Stimulated activated naive CD8-positive, alpha-beta T cell treated with anti-CD3 and anti-CD28 coated beads, Interleukin-15, Interleukin-2, amounts not matched to agents 100 ng/mL and 50 ng/mL, for 24 hours (primary cell): Measurements from ENCODE around the gene TMEM259.
"Not testable (repeated sequence)": the region's sequence is repeated elsewhere in the genome, so short reads cannot be mapped to it uniquely, and the experiment has no call there.

Source experiments
- H3K27ac Mint-ChIP-seq: one replicate; pipeline ENCODE4 v1.8.0; 2021; ENCODE audit warnings: mild to moderate bottlenecking, mixed read lengths
- H3K27me3 Mint-ChIP-seq: one replicate; pipeline ENCODE4 v1.8.0; 2021; ENCODE audit warnings: mixed read lengths
- H3K36me3 Mint-ChIP-seq: one replicate; pipeline ENCODE4 v1.8.0; 2021; ENCODE audit warnings: low read depth, mixed read lengths
- H3K4me1 Mint-ChIP-seq: one replicate; pipeline ENCODE4 v1.8.0; 2021; ENCODE audit warnings: low read depth, mixed read lengths
- H3K4me3 Mint-ChIP-seq: one replicate; pipeline ENCODE4 v1.8.0; 2021; ENCODE audit warnings: mild to moderate bottlenecking, mixed read lengths
- H3K9me3 Mint-ChIP-seq: one replicate; pipeline ENCODE4 v1.8.0; 2021; ENCODE audit warnings: mixed read lengths

The TMEM259 gene

DNA sequence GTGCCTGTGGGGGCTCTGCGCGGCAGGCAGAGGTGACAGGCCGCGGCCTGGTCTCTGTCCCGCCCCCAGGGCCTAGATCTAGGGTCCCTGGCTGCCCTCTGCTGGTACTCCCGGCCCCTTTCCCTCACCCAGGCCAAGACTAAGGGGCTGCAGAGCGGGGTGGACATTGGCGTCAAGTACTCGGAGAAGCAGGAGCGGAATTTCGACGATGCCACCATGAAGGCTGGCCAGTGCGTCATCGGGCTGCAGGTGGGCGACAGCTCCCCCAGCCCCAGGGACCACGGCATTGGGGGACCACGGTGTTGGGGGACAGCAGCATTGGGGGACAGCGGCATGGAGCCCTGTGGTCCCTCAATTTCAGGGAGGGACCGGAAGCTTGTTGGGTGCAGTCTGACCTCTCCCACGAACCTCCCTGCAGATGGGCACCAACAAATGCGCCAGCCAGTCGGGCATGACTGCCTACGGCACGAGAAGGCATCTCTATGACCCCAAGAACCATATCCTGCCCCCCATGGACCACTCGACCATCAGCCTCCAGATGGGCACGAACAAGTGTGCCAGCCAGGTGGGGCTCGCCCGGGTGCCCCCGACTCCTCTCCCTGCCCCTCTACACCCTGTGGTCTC, 15.2 kb upstream of the TMEM259 start:
- Mint-ChIP-seq H3K27me3 (no peaks in the 10 kb centered on the region), H3K27ac (no peak overlapping the region), H3K4me3 (no peak overlapping the region), H3K9me3 (no peaks in the 10 kb centered on the region), H3K36me3 (peaks cover 28% of the 10 kb centered on the region), H3K4me1 (peaks cover 45% of the 10 kb centered on the region)

DNA sequence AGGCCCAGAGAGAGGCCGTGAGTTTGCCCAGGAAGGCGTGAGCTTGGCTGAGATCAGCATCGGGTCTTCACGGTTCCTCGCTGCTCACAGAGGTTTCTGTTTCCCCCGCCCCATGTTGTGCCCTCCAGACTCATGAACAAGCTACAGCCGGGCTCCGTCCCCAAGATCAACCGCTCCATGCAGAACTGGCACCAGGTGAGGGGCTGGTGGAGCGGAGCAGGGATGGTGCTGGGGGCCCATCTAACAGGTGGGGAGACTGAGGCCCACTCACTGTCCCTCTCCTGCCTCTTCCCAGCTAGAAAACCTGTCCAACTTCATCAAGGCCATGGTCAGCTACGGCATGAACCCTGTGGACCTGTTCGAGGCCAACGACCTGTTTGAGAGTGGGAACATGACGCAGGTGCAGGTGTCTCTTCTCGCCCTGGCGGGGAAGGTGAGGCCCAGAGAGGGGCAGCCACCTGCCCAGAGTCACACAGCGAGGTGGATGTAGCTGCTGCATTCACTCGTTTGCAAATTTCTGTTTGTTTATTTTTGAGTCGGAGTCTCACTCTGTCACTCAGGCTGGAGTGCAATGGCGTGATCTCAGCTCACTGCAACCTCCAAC, 11.4 kb upstream of the TMEM259 start:
- peaks cover 21% of the 10 kb centered on the region for H3K36me3 Mint-ChIP-seq
- H3K27me3 Mint-ChIP-seq, result no peaks in the 10 kb centered on the region
- no peak overlapping the region for H3K4me3 Mint-ChIP-seq
- no peaks in the 10 kb centered on the region for H3K9me3 Mint-ChIP-seq
- H3K27ac Mint-ChIP-seq, result no peak overlapping the region
- peaks cover 24% of the 10 kb centered on the region for H3K4me1 Mint-ChIP-seq

DNA sequence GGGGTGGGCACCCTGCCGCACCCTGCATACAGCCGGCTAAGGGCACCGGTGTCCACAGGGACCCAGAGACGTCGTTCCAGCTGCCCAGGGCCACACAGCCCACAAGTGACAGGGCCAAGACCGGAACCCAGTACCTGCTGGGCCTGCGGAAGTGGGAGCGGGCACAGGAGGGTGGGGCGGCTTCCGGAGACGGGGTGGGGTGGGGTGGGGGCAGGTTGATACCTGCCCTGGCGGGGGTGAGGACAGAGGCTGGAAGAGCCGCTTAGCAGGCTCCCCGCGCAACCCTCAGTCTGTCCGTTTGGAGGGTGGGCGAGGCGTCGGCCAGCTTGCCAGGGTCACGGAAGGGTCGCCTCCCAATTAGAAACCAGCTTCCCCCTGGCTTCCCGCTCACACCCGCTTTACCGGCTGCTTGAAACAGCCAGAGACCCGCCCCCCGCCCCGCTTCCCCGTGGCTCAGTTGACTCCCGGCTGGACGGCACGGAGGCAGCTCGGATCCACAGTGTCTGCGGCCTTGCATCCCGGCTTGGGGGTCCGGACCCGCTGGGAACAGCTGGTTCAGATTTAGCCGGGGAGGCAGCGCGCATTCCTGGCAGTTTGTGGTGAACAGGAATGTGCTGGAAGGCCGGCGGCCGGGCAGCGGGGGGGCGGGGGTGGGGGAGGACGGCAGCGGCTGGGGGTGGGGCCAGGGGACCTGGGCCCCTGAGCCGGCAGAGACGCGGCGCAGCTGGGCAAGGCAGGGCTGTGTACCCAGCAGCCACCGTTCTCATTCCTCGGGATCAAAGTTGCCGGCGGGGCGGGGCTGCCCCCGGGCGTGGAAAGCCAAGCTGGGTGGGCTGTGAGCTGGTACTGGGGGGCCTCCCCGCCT, 7.4 kb upstream of the TMEM259 start:
- Mint-ChIP-seq H3K4me3 (peak overlapping the region; percentile 88), H3K36me3 (peaks cover 10% of the 10 kb centered on the region), H3K4me1 (peaks cover 30% of the 10 kb centered on the region), H3K9me3 (no peaks in the 10 kb centered on the region), H3K27ac (no peak overlapping the region), H3K27me3 (no peaks in the 10 kb centered on the region)

DNA sequence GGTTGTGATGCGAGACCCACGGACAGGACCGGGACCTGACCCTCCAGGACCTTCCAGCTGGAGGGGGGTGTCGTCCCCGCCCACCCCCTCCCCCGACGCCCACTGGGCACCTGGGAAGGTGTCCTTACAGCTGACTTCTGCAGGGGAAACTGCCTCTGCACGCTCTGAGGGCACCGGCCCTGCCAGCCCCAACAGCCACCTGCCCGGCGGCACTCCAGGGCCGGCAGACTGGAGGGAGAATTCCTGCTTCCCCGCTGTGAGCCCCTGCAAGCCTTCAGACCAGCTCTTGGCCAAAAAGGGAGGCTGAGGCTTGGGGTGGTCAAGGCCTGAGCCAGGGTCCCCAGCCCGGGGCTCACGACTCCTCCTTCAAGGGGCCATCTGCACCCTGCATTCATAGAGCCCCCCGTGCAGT, 6.7 kb upstream of the TMEM259 start:
- Mint-ChIP-seq H3K27me3 (no peaks in the 10 kb centered on the region), H3K36me3 (peaks cover 4% of the 10 kb centered on the region), H3K27ac (no peak overlapping the region), H3K4me1 (peaks cover 29% of the 10 kb centered on the region), H3K4me3 (peak overlapping the region; percentile 88), H3K9me3 (no peaks in the 10 kb centered on the region)

DNA sequence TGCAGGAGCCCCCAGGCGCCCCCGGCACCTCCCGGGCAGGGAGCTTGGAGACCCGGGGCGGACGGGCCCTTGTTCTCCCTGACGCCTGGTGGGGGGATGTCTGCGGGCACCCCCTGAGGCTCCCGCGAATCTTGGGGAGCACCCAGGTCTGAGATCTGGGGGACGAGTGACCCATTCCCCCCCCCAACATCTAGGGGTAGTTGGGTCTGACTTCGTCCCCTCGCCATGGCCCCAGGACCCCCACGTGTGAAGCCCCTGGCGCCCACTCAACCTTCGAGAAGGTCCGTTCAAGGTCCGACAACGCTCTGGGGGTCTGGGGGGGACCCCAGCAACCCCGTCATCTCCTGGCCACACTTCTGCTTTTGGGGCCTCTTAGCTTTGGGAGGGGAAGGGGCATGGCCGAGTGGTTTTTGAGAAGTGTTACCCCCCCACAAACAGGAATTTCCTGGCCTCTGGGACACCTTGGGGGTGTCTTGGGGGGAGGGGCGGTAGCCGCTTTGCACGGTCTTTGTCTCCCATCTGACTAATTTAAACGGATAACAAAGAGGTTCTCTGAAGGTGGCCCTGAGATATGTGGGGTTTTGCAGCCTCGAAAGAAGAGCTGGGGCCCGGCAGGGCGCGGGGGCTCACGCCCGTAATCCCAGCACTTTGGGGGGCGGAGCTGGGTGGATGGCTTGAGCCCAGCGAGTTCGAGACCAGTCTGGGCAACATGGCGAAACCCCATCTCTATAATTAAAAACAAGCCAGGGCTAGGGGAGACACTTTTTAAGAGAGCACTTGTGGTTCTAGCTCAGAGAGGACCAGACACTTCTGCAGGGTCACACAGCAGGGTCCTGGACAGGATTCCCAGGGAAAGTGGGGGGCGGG, 6.1 kb upstream of the TMEM259 start:
- H3K9me3 Mint-ChIP-seq, result no peaks in the 10 kb centered on the region
- H3K36me3 Mint-ChIP-seq, result peaks cover 4% of the 10 kb centered on the region
- peak overlapping the region; percentile 75 for H3K27ac Mint-ChIP-seq
- peak overlapping the region; percentile 88 for H3K4me3 Mint-ChIP-seq
- H3K27me3 Mint-ChIP-seq, result no peaks in the 10 kb centered on the region
- H3K4me1 Mint-ChIP-seq, result peaks cover 29% of the 10 kb centered on the region

DNA sequence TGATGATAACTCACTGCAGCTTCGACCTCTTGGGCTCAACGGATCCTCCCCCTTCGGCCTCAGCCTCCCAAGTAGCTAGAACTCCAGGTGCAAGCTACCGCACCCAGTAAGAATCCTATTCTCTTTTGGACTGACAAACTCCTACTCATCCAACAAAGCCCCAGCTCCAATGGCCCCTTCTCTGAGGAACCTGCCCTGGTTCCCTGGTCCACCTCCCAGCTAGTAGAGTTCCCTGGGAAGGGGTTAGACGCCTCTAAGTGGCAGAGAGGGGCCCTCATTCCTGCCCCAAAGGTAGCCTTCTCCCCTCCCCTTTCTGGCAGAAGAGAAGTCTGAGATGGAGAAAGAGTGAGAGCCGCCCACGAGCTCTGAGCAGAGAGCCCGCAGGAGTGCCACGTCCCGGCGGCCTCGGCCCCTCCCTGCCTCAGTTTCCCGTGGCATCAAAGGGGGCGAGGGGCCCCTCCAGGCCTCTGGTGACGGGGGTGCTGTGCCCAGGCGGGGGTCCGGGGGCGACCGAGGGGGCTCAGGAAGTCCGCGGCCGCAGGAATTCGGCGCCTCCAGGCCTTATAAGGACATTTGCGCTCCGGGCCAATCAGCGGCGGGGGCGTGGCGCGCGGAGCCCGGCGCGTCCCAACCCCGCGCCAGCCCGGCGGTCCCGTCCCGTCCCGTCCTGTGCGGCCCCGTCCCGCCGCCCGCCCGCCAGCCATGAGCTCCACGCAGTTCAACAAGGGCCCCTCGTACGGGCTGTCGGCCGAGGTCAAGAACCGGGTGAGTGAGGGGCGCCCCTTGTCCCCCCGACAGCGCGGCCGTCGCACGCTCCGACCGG, 5.2 kb upstream of the TMEM259 start, which contains the start of gene CNN2:
Gene CNN2, plus strand, starts transcription at position 649 of the 823 bp plus-strand sequence. Its CDS starts 54 bp downstream, at position 703.
- peak within 1 kb of the TSS; percentile 88 for H3K4me3 Mint-ChIP-seq
- H3K9me3 Mint-ChIP-seq, result no peaks in the 10 kb centered on the region
- peaks cover 4% of the 10 kb centered on the region for H3K36me3 Mint-ChIP-seq
- peaks cover 35% of the 10 kb centered on the region for H3K4me1 Mint-ChIP-seq
- peak within 1 kb of the TSS; percentile 75 for H3K27ac Mint-ChIP-seq
- H3K27me3 Mint-ChIP-seq, result no peaks in the 10 kb centered on the region

DNA sequence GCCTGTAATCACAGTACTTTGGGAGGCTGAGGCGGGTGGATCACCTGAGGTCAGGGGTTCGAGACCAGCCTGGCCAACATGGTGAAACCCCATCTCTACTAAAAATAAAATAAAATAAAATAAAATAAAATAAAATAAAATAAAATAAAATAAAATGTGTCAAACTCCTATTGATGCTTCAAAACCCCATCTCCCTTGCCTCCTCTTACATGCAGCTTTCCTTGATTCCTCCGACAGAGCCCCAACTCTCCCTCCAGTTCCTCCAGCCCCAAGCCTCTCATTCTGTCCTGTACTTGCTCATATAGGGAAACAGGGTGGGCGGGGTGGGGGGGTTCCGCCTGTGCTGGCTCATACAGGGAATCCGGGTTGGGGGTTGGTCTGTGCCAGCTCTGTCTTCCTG, 4.2 kb upstream of the TMEM259 start:
- H3K27me3 Mint-ChIP-seq, H3K36me3 Mint-ChIP-seq, H3K9me3 Mint-ChIP-seq, H3K27ac Mint-ChIP-seq: not testable (repeated sequence)
- peak overlapping the region; percentile 43 for H3K4me3 Mint-ChIP-seq
- peaks cover 28% of the 10 kb centered on the region for H3K4me1 Mint-ChIP-seq

DNA sequence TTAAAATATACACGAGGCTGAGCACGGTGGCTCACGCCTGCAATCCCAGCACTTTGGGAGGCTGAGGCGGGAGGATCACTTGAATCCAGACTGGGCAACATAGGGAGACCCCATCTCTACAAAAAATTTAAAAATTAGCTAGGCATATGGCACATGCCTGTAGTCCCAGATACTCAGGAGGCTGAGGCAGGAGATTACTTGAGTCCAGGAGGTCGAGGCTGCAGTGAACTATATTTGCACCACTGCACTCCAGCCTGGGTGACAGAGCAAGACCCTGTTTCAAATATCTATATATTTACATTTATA, 2.9 kb upstream of the TMEM259 start:
- H3K36me3 Mint-ChIP-seq, H3K4me3 Mint-ChIP-seq, H3K9me3 Mint-ChIP-seq, H3K27ac Mint-ChIP-seq, H3K27me3 Mint-ChIP-seq: not testable (repeated sequence)
- peaks cover 27% of the 10 kb centered on the region for H3K4me1 Mint-ChIP-seq

DNA sequence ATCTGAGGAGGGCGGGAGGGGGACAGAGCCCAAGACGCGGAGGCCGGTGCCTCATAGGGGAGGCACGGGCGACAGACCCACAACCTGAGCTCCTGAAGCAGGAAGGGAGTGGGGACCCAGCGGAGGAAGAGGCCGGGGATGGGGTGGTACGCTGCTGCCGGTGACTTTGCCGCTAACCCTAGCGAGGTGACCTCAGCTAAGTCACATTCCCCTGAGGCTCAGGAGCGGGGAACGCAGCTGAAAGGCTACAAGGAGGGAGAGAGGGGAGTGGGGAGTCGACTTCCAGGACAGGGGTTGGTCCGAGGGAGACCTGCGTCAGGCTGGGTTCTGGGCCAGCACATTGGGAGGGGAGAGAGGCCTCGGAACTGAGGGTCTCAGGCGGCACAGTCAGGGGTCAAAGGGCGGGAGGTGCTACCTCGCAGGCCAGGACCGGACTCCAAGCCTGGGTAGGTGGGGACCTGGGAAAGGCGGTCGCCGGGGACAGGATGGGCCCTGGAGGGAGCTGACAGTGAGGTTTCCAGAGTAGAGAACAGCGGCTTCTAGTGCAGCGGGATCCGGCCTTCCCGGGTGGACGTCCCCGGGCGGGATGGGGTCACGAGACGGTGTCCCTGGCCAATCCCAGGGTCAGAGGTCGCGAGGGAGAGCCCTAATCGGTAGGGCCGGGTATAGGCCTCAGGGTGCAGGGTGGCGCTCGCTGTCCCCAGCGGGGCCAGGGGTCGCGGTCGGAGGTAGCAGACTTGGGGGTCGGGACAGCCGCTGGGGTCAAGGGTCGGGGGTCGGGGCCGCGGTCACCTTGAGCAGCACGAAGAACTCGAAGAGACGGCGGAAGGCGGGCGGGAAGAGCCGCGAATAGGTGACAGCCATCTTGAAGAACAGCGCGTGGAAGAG, 699 bp downstream of the TMEM259 start:
- Mint-ChIP-seq H3K4me1 (peaks cover 43% of the 10 kb centered on the region), H3K27ac (peak overlapping the region; percentile 90), H3K9me3 (no peaks in the 10 kb centered on the region), H3K27me3 (no peaks in the 10 kb centered on the region), H3K36me3 (peaks cover 7% of the 10 kb centered on the region), H3K4me3 (peak overlapping the region; percentile 93)

DNA sequence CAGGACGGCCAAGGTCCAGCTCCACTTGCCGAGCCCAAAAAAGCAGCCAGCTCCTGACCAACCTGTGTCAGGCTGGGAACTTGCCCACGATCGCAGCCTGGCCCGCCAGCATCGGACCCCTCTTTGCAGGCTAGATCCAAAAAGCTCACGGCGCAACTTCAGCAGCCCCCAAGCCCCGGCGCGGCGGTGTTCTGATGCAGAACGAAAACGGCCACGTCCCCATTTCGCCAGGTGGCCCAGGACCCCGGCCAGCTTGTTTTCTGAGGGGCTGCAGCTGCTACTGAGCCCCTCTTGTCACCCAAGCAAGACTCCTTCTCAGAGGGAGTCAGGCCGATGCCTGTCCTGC, 1.3 kb downstream of the TMEM259 start:
- Mint-ChIP-seq H3K36me3 (peaks cover 7% of the 10 kb centered on the region), H3K4me3 (peak overlapping the region; percentile 93), H3K27ac (peak overlapping the region; percentile 90), H3K4me1 (peaks cover 40% of the 10 kb centered on the region), H3K9me3 (no peaks in the 10 kb centered on the region), H3K27me3 (no peaks in the 10 kb centered on the region)

DNA sequence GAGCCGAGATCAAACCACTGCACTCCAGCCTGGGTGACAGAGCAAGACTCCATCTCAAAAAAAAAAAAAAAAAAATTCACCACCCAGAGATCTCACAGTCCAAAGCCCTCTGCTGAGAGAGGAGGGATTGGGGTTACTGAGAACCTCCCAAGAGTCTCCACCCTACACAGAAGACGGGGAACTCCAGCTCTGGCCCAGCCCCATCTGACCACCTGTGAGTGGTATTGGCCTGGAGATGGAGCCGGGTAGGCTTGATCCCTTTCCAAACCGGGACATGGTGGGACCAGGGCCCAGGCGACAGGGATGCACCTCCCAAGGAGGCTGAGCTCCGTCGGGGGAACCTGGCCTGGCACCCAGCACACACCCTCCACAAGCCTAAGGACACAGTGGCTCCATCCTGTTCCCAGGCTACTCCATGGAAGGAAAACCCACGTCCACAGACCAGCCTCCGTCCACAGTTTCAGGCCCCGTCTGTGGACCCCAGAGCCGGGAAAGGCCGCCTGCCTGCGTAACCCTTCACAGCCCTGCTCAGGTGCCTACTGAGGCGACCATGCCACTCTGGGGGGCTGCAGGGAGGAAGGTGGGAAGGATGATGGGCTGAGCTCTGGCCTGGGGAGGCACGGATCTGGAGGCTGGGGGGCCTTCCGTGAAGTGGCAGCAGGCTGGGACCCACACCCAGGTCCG, 1.8 kb downstream of the TMEM259 start:
- peak overlapping the region; percentile 67 for H3K27ac Mint-ChIP-seq
- H3K4me1 Mint-ChIP-seq, result peaks cover 40% of the 10 kb centered on the region
- H3K36me3 Mint-ChIP-seq, result peaks cover 7% of the 10 kb centered on the region
- peak overlapping the region; percentile 93 for H3K4me3 Mint-ChIP-seq
- no peaks in the 10 kb centered on the region for H3K9me3 Mint-ChIP-seq
- no peaks in the 10 kb centered on the region for H3K27me3 Mint-ChIP-seq

DNA sequence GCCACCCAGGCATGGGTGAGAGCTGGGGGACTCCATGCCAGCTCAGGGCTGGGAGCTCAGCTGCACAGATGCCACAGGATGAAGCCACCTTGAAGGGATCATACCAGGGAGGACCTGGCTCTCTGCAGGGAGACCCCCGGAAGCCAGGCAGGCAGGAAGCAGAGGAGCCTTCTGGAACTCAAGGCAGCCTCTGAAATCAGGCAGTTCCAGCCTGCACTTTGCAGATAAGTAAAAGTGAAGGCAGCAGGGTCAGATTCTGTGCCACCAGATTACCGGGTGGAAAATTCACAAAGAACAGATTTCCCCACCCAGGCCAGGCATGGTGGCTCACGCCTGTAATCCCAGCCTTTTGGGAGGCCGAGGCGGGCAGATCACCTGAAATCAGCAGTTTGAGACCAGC, 2.5 kb downstream of the TMEM259 start:
- Mint-ChIP-seq H3K4me3 (peak overlapping the region; percentile 93), H3K27ac (no peak overlapping the region), H3K9me3 (no peaks in the 10 kb centered on the region), H3K36me3 (peaks cover 7% of the 10 kb centered on the region), H3K27me3 (no peaks in the 10 kb centered on the region), H3K4me1 (peaks cover 40% of the 10 kb centered on the region)

DNA sequence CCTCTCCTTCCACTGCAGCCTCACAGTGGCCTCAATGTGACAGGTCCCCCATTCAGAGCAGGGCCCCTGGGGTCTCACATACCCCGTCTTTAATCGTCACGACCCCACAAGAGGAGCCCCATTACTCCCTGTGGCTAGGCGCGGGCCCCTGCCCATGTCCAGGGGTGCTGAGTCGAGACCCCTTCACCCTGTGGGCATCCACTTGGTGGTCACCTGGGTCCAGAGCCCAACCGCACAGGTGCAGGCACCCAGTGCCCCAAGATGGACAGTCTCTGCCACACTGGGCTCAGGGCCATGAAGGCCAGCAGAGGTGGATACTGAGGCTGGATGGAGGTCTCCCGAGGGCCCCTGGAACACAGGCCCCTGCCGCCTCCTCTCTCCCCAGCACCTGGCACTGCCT, 3.0 kb downstream of the TMEM259 start:
- H3K27me3 Mint-ChIP-seq, result no peaks in the 10 kb centered on the region
- H3K9me3 Mint-ChIP-seq, result no peaks in the 10 kb centered on the region
- H3K36me3 Mint-ChIP-seq, result peaks cover 7% of the 10 kb centered on the region
- H3K4me1 Mint-ChIP-seq, result peaks cover 40% of the 10 kb centered on the region
- H3K27ac Mint-ChIP-seq, result peak overlapping the region; percentile 79
- peak overlapping the region; percentile 30 for H3K4me3 Mint-ChIP-seq
